GM12878 (cell line): ENCODE data around the gene AQP3. TPM values are rescaled to one million over a fixed set of nuclear protein-coding genes. Genes with fewer than 3 reads are reported as not detected.

ENCODE experiments used
- BMI1 ChIP-seq: fragments of 450-650 bp; IDR thresholded peaks from 2 replicates; pipeline ENCODE4 v1.6.1; 2016; ENCODE audit warnings: mild to moderate bottlenecking, moderate library complexity, borderline replicate concordance
- CHD1 ChIP-seq: IDR thresholded peaks from 2 replicates; pipeline ENCODE4 v1.6.1; 2012; ENCODE audit warnings: low read depth, low read length, improper control_type of control experiment
- CHD4 ChIP-seq: fragments of 200-600 bp; sonication (generic); IDR thresholded peaks from 2 replicates; pipeline ENCODE4 v1.6.1; 2016; ENCODE audit warnings: mild to moderate bottlenecking
- CREB1 ChIP-seq: IDR thresholded peaks from 2 replicates; pipeline ENCODE4 v1.6.1; 2012; ENCODE audit warnings: low read depth, mild to moderate bottlenecking, inconsistent platforms
- DPF2 ChIP-seq: fragments of 450-650 bp; IDR thresholded peaks from 2 replicates; pipeline ENCODE4 v1.6.1; 2017; ENCODE audit warnings: mild to moderate bottlenecking
- E2F4 ChIP-seq: IDR thresholded peaks from 2 replicates; pipeline ENCODE4 v1.6.1; 2012; ENCODE audit warnings: low read depth, low read length, improper control_type of control experiment
- EGR1 ChIP-seq, 2 experiments: IDR thresholded peaks; 1 replicate in 1 of 2; 2 replicates in 1 of 2; pipeline ENCODE4 v1.6.1; 2011 to 2012; ENCODE audit warnings: low read depth in 2 of 2, low read length in 2 of 2, borderline replicate concordance in 1 of 2, mild to moderate bottlenecking in 1 of 2, moderate library complexity in 1 of 2
- FOS ChIP-seq: IDR thresholded peaks from 3 replicates; pipeline ENCODE4 v1.6.1; 2011; ENCODE audit warnings: borderline replicate concordance; ENCODE audit not compliant: insufficient read length; ENCODE audit errors: extremely low read depth
- GABPA ChIP-seq: IDR thresholded peaks from 2 replicates; pipeline ENCODE4 v1.6.1; 2014; ENCODE audit warnings: antibody characterized with exemption, low read depth, mild to moderate bottlenecking, inconsistent platforms
- HDGF ChIP-seq: fragments of 450-650 bp; IDR thresholded peaks from 2 replicates; pipeline ENCODE4 v1.6.1; 2016; ENCODE audit warnings: antibody characterized with exemption
- IKZF2 ChIP-seq, 2 experiments: fragments of 450-650 bp; IDR thresholded peaks; 2 replicates each; pipeline ENCODE4 v1.6.1; 2017; ENCODE audit warnings: mild to moderate bottlenecking in 2 of 2, moderate library complexity in 2 of 2
- IRF4 ChIP-seq: IDR thresholded peaks from 2 replicates; pipeline ENCODE4 v1.6.1; 2011; ENCODE audit warnings: low read depth, low read length
- MTA2 ChIP-seq: fragments of 450-650 bp; IDR thresholded peaks from 2 replicates; pipeline ENCODE4 v1.6.1; 2016; ENCODE audit warnings: low read depth, mild to moderate bottlenecking, moderate library complexity
- NFXL1 ChIP-seq: fragments of 450-650 bp; IDR thresholded peaks from 2 replicates; pipeline ENCODE4 v1.6.1; 2017; ENCODE audit warnings: antibody characterized with exemption, mild to moderate bottlenecking, borderline replicate concordance
- NR2C1 ChIP-seq: fragments of 450-650 bp; IDR thresholded peaks from 2 replicates; pipeline ENCODE4 v1.6.1; 2017; ENCODE audit warnings: antibody characterized with exemption, mild to moderate bottlenecking, moderate library complexity
- PAX5 ChIP-seq: IDR thresholded peaks from 2 replicates; pipeline ENCODE4 v1.6.1; 2011; ENCODE audit warnings: low read depth, low read length, borderline replicate concordance
- PML ChIP-seq: IDR thresholded peaks from 2 replicates; pipeline ENCODE4 v1.6.1; 2012; ENCODE audit warnings: low read length, inconsistent platforms
- RBBP5 ChIP-seq: fragments of 200-600 bp; sonication (generic); conservative IDR thresholded peaks from 2 replicates; pipeline ENCODE4 v1.6.1; 2016
- SMAD1 ChIP-seq: fragments of 450-650 bp; IDR thresholded peaks from 2 replicates; pipeline ENCODE4 v1.6.1; 2018; ENCODE audit warnings: mild to moderate bottlenecking, low read depth; ENCODE audit not compliant: partially characterized antibody
- SMC3 ChIP-seq: IDR thresholded peaks from 2 replicates; pipeline ENCODE4 v1.6.1; 2011; ENCODE audit warnings: low read length, improper control_type of control experiment, borderline replicate concordance
- SPI1 ChIP-seq: IDR thresholded peaks from 2 replicates; pipeline ENCODE4 v1.6.1; 2011; ENCODE audit warnings: low read depth, mild to moderate bottlenecking, low read length, moderate library complexity, borderline replicate concordance; ENCODE audit not compliant: insufficient read depth
- SREBF1 ChIP-seq: IDR thresholded peaks from 2 replicates; pipeline ENCODE4 v1.6.1; 2012; ENCODE audit warnings: mild to moderate bottlenecking, low read length
- ZBTB11 ChIP-seq: fragments of 450-650 bp; formaldehyde crosslinking; IDR thresholded peaks from 2 replicates; pipeline ENCODE4 v1.5.0; 2022; ENCODE audit warnings: mild to moderate bottlenecking, missing genetic modification characterization
- ZNF217 ChIP-seq: fragments of 450-650 bp; IDR thresholded peaks from 2 replicates; pipeline ENCODE4 v1.6.1; 2017; ENCODE audit warnings: antibody characterized with exemption, mild to moderate bottlenecking
- polyA plus RNA-seq, 11 experiments: library from polyadenylated mRNA; depleted of rRNA in 4 of 11; unstranded in 6 of 11; stranded (reverse) in 5 of 11; fragments of >200 nt; fragmentation: Nextera tagmentation in 4 of 11; fragmentation: Illumina TruSeq in 1 of 11; extraction: Ambion mirVana in 4 of 11; extraction: Trizol in 1 of 11; gene quantifications; 1 replicate in 1 of 11; 2 replicates in 10 of 11; pipeline versions ENCODE4 v1.2.1 to v1.2.3, GENCODE V29; 2011 to 2016; ENCODE audit warnings: inconsistent platforms in 2 of 11, missing spikeins in 2 of 11, low read depth in 1 of 11
- total RNA-seq, 4 experiments: library from RNA; depleted of rRNA in 3 of 4; stranded (reverse); fragments of >200 nt in 3 of 4; fragmentation: Illumina TruSeq in 1 of 4; extraction: Trizol in 1 of 4; gene quantifications; 2 replicates each; pipeline versions ENCODE4 v1.2.1 to v1.2.3, GENCODE V29; 2013 to 2021
- TF ChIP-seq, protein P1 (sequence below): IDR thresholded peaks from 2 replicates; pipeline ENCODE4 v1.6.1; 2012; ENCODE audit warnings: low read depth, low read length, improper control_type of control experiment
- TF ChIP-seq, protein P2 (sequence below): fragments of 450-650 bp; IDR thresholded peaks from 2 replicates; pipeline ENCODE4 v1.6.1; 2017; ENCODE audit warnings: low read depth, mild to moderate bottlenecking, moderate library complexity

Gene AQP3
- total and polyA plus RNA-seq, 10 of the 15 experiments (the other 5 are each of a cell fraction or from before 2014, with no cell fraction given), result 0.60 to 11.8 (median 4.5) TPM

- TF ChIP-seq, protein P1, sequence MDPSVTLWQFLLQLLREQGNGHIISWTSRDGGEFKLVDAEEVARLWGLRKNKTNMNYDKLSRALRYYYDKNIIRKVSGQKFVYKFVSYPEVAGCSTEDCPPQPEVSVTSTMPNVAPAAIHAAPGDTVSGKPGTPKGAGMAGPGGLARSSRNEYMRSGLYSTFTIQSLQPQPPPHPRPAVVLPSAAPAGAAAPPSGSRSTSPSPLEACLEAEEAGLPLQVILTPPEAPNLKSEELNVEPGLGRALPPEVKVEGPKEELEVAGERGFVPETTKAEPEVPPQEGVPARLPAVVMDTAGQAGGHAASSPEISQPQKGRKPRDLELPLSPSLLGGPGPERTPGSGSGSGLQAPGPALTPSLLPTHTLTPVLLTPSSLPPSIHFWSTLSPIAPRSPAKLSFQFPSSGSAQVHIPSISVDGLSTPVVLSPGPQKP, result no peak
- TF ChIP-seq FOS (no peak), PML (no peak), NFXL1 (no peak), ZBTB11 (no peak), IKZF2 (IDR thresholded peaks at IDR 0.05) (no peak), CHD4 (no peak), DPF2 (no peak), CREB1 (no peak; the same call in 1 of the 2 replicates), SPI1 (peak; percentile 7; the same call in 1 of the 2 replicates), HDGF (no peak), PAX5 (peak; percentile 95), BMI1 (no peak), EGR1 (IDR thresholded peaks at IDR 0.05; ENCODE audit: borderline replicate concordance in 1 of 2, low read depth in 2 of 2, low read length in 2 of 2) (no peak), ZNF217 (no peak; the same call in 1 of the 2 replicates), SMC3 (no peak), NR2C1 (no peak), GABPA (no peak), SMAD1 (no peak), CHD1 (no peak), IRF4 (0 out of 2 replicates have a peak, but pooled peaks have one; percentile 12), RBBP5 (no peak), SREBF1 (no peak), MTA2 (peak; percentile 20; the same call in 1 of the 2 replicates), E2F4 (no peak)
- TF ChIP-seq, protein P2, sequence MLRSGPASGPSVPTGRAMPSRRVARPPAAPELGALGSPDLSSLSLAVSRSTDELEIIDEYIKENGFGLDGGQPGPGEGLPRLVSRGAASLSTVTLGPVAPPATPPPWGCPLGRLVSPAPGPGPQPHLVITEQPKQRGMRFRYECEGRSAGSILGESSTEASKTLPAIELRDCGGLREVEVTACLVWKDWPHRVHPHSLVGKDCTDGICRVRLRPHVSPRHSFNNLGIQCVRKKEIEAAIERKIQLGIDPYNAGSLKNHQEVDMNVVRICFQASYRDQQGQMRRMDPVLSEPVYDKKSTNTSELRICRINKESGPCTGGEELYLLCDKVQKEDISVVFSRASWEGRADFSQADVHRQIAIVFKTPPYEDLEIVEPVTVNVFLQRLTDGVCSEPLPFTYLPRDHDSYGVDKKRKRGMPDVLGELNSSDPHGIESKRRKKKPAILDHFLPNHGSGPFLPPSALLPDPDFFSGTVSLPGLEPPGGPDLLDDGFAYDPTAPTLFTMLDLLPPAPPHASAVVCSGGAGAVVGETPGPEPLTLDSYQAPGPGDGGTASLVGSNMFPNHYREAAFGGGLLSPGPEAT, result no peak
Observed at GRCh38 chr9:33446240-33446945, 1.0 kb downstream of the AQP3 start (continued).
